Measurements from ENCODE around the gene SNAI3.
"Not testable (repeated sequence)": the region's sequence is repeated elsewhere in the genome, so short reads cannot be mapped to it uniquely, and the experiment has no call there.

SNAI3 gene

GRCh38 chr16:88672776-88673175 lies 13.5 kb downstream of the SNAI3 start:
- TF ChIP-seq ZFX (IDR thresholded peaks at IDR 0.05; ENCODE audit: borderline replicate concordance): no peak
- TF ChIP-seq, protein P1, sequence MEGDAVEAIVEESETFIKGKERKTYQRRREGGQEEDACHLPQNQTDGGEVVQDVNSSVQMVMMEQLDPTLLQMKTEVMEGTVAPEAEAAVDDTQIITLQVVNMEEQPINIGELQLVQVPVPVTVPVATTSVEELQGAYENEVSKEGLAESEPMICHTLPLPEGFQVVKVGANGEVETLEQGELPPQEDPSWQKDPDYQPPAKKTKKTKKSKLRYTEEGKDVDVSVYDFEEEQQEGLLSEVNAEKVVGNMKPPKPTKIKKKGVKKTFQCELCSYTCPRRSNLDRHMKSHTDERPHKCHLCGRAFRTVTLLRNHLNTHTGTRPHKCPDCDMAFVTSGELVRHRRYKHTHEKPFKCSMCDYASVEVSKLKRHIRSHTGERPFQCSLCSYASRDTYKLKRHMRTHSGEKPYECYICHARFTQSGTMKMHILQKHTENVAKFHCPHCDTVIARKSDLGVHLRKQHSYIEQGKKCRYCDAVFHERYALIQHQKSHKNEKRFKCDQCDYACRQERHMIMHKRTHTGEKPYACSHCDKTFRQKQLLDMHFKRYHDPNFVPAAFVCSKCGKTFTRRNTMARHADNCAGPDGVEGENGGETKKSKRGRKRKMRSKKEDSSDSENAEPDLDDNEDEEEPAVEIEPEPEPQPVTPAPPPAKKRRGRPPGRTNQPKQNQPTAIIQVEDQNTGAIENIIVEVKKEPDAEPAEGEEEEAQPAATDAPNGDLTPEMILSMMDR (IDR thresholded peaks at IDR 0.05): peak; percentile 47
- no peak overlapping the region for H3K27ac ChIP-seq

DNA sequence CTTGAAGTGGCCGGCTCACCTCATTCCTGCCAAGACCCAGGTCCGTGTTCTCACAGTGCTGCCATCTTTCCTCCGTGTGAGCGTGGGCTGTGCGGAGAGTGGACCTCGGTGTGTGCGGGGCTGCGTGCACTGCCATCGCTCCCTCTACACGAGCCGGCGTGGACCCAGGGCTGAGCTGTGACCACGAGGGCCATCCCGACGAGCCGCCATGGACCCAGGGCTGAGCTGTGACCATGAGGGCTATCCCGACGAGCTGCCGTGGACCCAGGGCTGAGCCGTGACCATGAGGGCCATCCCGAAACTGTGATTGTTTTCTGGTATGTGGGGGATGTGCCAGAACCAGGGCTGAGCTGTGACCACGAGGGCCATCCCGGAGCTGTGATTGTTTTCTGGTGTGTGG lies 14.5 kb downstream of the SNAI3 start:
- TF ChIP-seq ZFX (IDR thresholded peaks at IDR 0.05; ENCODE audit: borderline replicate concordance): no peak
- TF ChIP-seq, protein P1 (IDR thresholded peaks at IDR 0.05): no peak
- H3K27ac ChIP-seq: no peak overlapping the region

GRCh38 chr16:88669980-88670379 lies 16.3 kb downstream of the SNAI3 start:
- no peak overlapping the region for H3K27ac ChIP-seq
- TF ChIP-seq, protein P1 (IDR thresholded peaks at IDR 0.05): no peak
- no peak for TF ChIP-seq ZFX (IDR thresholded peaks at IDR 0.05; ENCODE audit: borderline replicate concordance)

GRCh38 chr16:88669493-88669892 lies 16.8 kb downstream of the SNAI3 start:
- not testable (repeated sequence) for H3K27ac ChIP-seq

- no peak overlapping the region for H3K27ac ChIP-seq
- TF ChIP-seq ZFX (IDR thresholded peaks at IDR 0.05; ENCODE audit: borderline replicate concordance): no peak
These were observed 18.8 kb downstream of the SNAI3 start for GRCh38 chr16:88667461-88667860.

DNA sequence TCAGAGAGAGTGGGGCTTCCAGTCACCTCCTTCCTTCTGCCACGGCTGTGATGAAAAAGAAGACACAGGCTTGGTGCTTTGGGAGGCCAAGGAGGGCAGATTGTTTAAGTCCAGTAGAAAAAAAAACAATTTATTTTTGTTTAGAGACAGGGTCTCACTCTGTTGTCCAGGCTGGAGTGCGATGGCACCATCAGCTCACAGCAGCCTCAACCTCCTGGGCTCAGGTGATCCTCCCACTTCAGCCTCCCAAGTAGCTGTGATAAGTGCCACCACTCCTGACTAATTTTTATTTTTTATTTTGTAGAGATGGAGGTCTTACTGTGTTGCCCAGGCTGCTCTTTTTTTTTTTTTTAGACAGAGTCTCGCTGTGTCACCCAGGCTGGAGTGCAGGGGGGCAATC lies 20.7 kb downstream of the SNAI3 start:
- H3K27ac ChIP-seq: 0 out of 2 replicates have a peak overlapping the region, but pooled peaks have one; percentile 78
- no peak for TF ChIP-seq ZFX (IDR thresholded peaks at IDR 0.05; ENCODE audit: borderline replicate concordance)
- TF ChIP-seq, protein P1 (IDR thresholded peaks at IDR 0.05): no peak

GRCh38 chr16:88665148-88665547 lies 21.2 kb downstream of the SNAI3 start:
- peak overlapping the region; percentile 78; the same call in 1 of the 2 replicates for H3K27ac ChIP-seq

DNA sequence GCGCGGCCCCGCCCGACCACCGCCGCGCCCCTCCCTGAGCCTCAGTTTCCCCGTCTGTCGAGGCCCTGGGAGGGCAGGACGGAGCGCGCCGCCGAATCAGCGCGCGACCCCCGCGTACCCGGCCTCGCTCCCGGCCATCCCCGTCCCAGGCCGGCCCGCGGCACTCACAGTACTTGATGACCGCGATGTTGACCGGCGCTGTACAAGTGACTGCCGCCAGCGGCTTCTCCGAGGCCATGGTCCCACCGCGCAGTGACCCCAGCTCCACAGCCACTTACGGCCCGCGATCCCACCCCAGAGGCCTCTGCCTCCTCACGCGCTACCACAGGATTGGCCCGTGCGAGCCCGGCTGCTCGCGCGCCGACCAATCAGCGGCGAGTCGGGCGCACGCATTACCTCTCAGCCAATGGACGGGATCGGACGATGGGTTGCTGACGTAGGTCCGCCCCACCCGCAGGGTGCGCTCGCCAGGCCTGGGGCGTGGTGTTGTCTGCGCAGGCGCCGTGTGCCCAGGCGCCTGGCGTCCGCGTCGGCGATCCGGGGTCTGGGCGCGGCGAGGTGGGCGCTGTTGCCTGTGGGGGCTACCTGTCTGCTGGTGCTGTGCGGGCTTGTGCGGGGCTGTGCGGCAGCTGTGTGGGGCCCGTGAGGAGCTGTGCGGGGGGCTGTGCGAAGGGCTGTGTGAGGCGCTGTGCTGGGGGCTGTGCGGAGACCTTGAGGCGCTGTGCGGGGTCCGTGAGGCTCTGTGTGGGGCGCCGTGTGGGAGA lies 23.3 kb downstream of the SNAI3 start, which contains the start of gene MVD:
TSS of gene MVD (minus strand) at position 249 of the 764 bp plus-strand sequence. CDS start at position 238, 11 bp downstream.
- peak within 1 kb of the TSS; percentile 78 for H3K27ac ChIP-seq
- TF ChIP-seq, protein P1 (IDR thresholded peaks at IDR 0.05): 0 out of 2 replicates have a peak, but pooled peaks have one; percentile 6
- no peak for TF ChIP-seq ZFX (IDR thresholded peaks at IDR 0.05; ENCODE audit: borderline replicate concordance)

More at GRCh38 chr16:88665148-88665547, 21.2 kb downstream of the SNAI3 start:
- TF ChIP-seq, protein P1 (IDR thresholded peaks at IDR 0.05): no peak
- no peak for TF ChIP-seq ZFX (IDR thresholded peaks at IDR 0.05; ENCODE audit: borderline replicate concordance)

Measured in 22Rv1 (cell line).